Measurements from ENCODE around the gene SHC3. TPM values are rescaled to one million over a fixed set of nuclear protein-coding genes. Genes with fewer than 3 reads are reported as not detected.

SHC3 gene
- total RNA-seq, 4 donors from 2014 or later: 0.38 to 9.3 (median 4.4) TPM

GRCh38 chr9:88971131-88971960, 207.3 kb downstream of the SHC3 start:
- H3K9me3 ChIP-seq: no peaks in the 10 kb centered on the region
- intact Hi-C loops (cut with DNase I): no loop called here
- H3K4me3 ChIP-seq: no peak overlapping the region
- 89 to 96% methylated on average over 14 to 21 of the region's 23 CpGs for WGBS, 2 donors
- no peaks in the 10 kb centered on the region for H3K36me3 ChIP-seq
- no peak overlapping the region for H3K27ac ChIP-seq
- TF ChIP-seq, protein P1, sequence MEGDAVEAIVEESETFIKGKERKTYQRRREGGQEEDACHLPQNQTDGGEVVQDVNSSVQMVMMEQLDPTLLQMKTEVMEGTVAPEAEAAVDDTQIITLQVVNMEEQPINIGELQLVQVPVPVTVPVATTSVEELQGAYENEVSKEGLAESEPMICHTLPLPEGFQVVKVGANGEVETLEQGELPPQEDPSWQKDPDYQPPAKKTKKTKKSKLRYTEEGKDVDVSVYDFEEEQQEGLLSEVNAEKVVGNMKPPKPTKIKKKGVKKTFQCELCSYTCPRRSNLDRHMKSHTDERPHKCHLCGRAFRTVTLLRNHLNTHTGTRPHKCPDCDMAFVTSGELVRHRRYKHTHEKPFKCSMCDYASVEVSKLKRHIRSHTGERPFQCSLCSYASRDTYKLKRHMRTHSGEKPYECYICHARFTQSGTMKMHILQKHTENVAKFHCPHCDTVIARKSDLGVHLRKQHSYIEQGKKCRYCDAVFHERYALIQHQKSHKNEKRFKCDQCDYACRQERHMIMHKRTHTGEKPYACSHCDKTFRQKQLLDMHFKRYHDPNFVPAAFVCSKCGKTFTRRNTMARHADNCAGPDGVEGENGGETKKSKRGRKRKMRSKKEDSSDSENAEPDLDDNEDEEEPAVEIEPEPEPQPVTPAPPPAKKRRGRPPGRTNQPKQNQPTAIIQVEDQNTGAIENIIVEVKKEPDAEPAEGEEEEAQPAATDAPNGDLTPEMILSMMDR (IDR thresholded peaks at IDR 0.05): no peak
- TF ChIP-seq POLR2A (IDR thresholded peaks at IDR 0.05): no peak
- H3K4me1 ChIP-seq: peaks cover 0 to 4% (median 0%) of the 10 kb centered on the region in 3 donors
- no peaks in the 10 kb centered on the region for H3K27me3 ChIP-seq
- no peak for DNase-seq

DNA sequence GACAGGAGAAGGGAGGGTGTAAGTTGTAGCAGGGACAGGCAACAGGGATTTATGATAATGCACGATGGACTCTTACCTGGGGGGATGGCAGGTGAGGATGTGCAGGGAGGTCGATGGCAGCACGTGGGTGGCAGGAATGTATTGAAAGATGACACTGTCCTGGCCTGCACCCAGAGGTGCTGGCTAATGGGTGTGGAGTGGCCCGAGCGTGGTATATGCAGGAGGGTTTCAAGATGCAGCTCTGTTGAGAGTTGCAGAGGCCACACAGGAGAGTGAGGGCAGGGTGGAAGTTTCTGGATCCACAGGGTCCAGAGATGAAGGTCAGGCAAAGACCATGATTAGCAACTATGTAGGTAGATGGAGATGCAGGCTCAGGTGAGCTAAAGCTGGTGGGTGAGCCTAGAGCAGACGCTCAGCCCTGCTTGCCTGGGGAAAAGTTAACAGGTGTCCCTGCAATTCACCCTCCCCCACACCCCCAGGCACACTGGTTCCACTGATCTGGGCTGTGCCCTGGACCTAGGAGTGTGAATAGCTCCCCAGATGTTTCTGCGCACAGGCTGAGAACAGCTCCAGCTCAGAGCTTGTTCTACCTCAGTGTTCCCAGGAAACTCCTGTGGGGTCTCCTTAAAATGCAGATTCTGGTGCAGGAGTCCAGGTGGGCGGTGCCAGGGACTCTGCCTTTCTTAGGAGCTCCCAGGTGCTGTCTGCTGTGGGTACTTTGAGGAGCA, 208.8 kb downstream of the SHC3 start:
- Histone ChIP-seq H3K4me1 (peaks cover 0 to 7% (median 0%) of the 10 kb centered on the region in 3 donors), H3K27me3 (no peaks in the 10 kb centered on the region), H3K27ac (no peak overlapping the region), H3K9me3 (no peaks in the 10 kb centered on the region), H3K36me3 (no peaks in the 10 kb centered on the region), H3K4me3 (no peak overlapping the region)
- intact Hi-C loops (cut with DNase I): no loop called here
- WGBS, 2 donors: 31 to 69% methylated on average over 6 to 7 of the region's 8 CpGs
- DNase-seq: no peak
- TF ChIP-seq, protein P1 (IDR thresholded peaks at IDR 0.05): no peak
- TF ChIP-seq POLR2A (IDR thresholded peaks at IDR 0.05): no peak

DNA sequence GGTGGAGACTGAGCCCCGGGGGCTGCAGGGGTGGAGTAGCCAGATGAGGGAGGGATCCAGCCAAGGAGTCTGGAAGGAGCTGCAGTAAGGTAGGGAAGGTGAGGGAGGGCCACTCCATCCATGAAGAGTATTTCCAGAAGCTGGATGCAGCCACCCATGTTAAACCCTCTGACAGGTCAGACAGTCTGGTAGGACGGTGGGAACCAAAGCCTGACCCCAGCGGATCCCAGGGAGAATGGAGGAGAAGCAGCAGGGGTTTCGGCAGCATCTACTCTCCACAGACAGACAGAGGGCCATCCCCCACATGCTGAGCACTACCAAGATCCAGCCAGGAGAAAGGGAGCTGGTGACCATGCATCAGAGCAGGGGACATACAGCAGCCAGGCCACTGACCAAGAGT, 209.8 kb downstream of the SHC3 start:
- Histone ChIP-seq H3K4me3 (no peak overlapping the region), H3K4me1 (peaks cover 0 to 7% (median 0%) of the 10 kb centered on the region in 3 donors), H3K36me3 (no peaks in the 10 kb centered on the region), H3K27ac (no peak overlapping the region), H3K27me3 (no peaks in the 10 kb centered on the region), H3K9me3 (no peaks in the 10 kb centered on the region)
- intact Hi-C loops (cut with DNase I): no loop called here
- TF ChIP-seq, protein P1 (IDR thresholded peaks at IDR 0.05): no peak
- no peak for TF ChIP-seq POLR2A (IDR thresholded peaks at IDR 0.05)
- no peak for DNase-seq
- WGBS, 2 donors: 71 to 73% methylated on average over 2 to 4 of the region's 4 CpGs

DNA sequence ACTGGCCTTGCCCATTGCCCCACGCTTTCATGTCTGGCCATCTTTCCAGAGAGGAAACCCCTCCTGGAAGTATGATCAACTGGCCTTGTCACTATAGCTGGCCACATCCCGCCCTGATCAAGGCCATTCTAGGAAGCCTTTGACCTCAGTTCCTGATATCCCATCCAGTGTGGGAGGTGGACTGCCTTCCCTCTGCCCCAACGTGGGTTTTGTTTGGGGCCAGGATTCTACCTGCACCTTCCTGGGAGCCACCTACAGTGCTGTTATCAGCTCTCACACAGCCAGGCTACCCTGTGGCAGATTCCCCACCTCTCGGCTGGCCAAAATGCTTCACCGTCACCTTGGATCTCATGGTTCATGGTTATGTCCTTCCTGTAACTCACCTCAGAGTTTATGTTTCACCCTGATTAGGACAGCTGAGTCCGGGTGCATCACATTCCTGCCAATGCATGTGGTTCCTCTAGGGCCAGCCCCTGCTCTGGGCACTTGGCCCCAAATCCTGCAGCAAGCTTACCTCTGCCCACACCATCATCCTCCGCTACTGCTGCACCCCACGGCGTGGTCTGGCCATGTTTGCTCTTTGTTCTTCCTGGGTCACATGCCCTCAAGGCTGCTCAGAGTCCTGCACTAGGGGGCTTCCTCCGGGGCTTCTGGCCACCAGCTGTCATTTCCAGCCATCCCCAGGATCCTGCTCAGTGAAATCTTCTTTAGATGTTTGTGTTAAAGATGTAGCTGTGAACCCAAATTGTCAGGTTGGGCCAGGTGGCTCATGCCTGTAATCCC, 211.5 kb downstream of the SHC3 start:
- Histone ChIP-seq H3K4me1 (peaks cover 0 to 7% (median 0%) of the 10 kb centered on the region in 3 donors), H3K36me3 (no peaks in the 10 kb centered on the region), H3K4me3 (no peak overlapping the region), H3K9me3 (no peaks in the 10 kb centered on the region), H3K27ac (no peak overlapping the region), H3K27me3 (no peaks in the 10 kb centered on the region)
- DNase-seq: no peak
- intact Hi-C loops (cut with DNase I): no loop called here
- 81 to 84% methylated on average over 8 to 9 of the region's 10 CpGs for WGBS, 2 donors
- no peak for TF ChIP-seq POLR2A (IDR thresholded peaks at IDR 0.05)
- TF ChIP-seq, protein P1 (IDR thresholded peaks at IDR 0.05): no peak

Measured in esophagus squamous epithelium (tissue), 5 donors.